Body of pancreas (tissue), 4 donors: Measurements from ENCODE around the gene RPL13. TPM values are rescaled to one million over a fixed set of nuclear protein-coding genes. Genes with fewer than 3 reads are reported as not detected.

ENCODE experiments used
- ATAC-seq: fragments of 150-250 bp; one replicate; pipeline ENCODE4 v1.9.1; 2016
- DNase-seq, 4 donors: peaks; one replicate each; pipeline ENCODE4 v3.0.0-alpha.2; 2019
- H3K27ac ChIP-seq, 4 donors: fragments of 200-600 bp; sonication (generic); 1 replicate in 3 of 4; 2 replicates in 1 of 4; pipeline versions ENCODE4 v1.5.1 to v1.6.1; 2016 to 2019; ENCODE audit warnings: mild to moderate bottlenecking in 1 of 4, mixed read lengths in 1 of 4, moderate library complexity in 1 of 4
- H3K27me3 ChIP-seq, 2 donors: fragments of 200-600 bp; sonication (generic); one replicate each; pipeline ENCODE4 v1.6.0; 2016; ENCODE audit warnings: mild to moderate bottlenecking in 1 of 2
- H3K36me3 ChIP-seq, 2 donors: fragments of 200-600 bp; sonication (generic); replicated peaks in 1 of 2; 2 replicates each; pipeline ENCODE4 v1.5.1; 2016; ENCODE audit warnings: low read depth in 2 of 2; ENCODE audit not compliant: insufficient read depth in 1 of 2
- H3K4me1 ChIP-seq: fragments of 200-600 bp; sonication (generic); one replicate; pipeline ENCODE4 v1.6.0; 2016
- H3K4me3 ChIP-seq, 2 donors: fragments of 200-600 bp; sonication (generic); 1 replicate in 1 of 2; 2 replicates in 1 of 2; pipeline ENCODE4 v1.5.1; 2016 to 2019
- H3K9me3 ChIP-seq, 3 donors: fragments of 200-600 bp; sonication (generic); 1 replicate in 2 of 3; 2 replicates in 1 of 3; pipeline ENCODE4 v1.5.1; 2016
- CTCF ChIP-seq, 7 experiments: fragments of 450-650 bp in 4 of 7; fragments of 200-600 bp in 3 of 7; sonication (generic) in 3 of 7; IDR thresholded peaks; one replicate each; pipeline ENCODE4 v1.5.1; 2016 to 2019; ENCODE audit warnings: antibody characterized with exemption in 7 of 7
- POLR2A ChIP-seq, 3 donors: fragments of 450-650 bp; IDR thresholded peaks; one replicate each; pipeline ENCODE4 v1.6.1; 2016; ENCODE audit warnings: antibody characterized with exemption in 3 of 3, mild to moderate bottlenecking in 2 of 3
- WGBS, 2 donors: methylation state at CpG; one replicate each; pipeline ENCODE4 v1.1.5; 2017; 5-methylcytosine and 5-hydroxymethylcytosine counted together
- intact Hi-C: fragments of 100-400 bp; cut with DNase I; formaldehyde crosslinking; loops from one replicate; pipeline ENCODE4 v1.15.1; 2023
- total RNA-seq, 2 donors: library from RNA; depleted of rRNA; stranded (reverse); fragments of >200 nt; gene quantifications; one replicate each; pipeline ENCODE4 v1.1.0, GENCODE V29; 2016

RPL13 gene
- total RNA-seq, 2 donors from 2014 or later, result 3,820 to 5,570 TPM

- Histone ChIP-seq H3K9me3 (no peaks in the 10 kb centered on the region), H3K36me3 (peaks cover 0 to 11% of the 10 kb centered on the region in 2 donors), H3K4me3 (no peak overlapping the region), H3K27me3 (no peaks in the 10 kb centered on the region), H3K27ac (no peak overlapping the region), H3K4me1 (peaks cover 2% of the 10 kb centered on the region)
- intact Hi-C loops, result no loop called here
- TF ChIP-seq POLR2A (IDR thresholded peaks at IDR 0.05) (no peak), CTCF (IDR thresholded peaks at IDR 0.05) (no peak)
- no peak for DNase-seq
- no peak for ATAC-seq
- 94 to 97% methylated on average over 10 to 11 of the region's 12 CpGs for WGBS, 2 donors
Observed at GRCh38 chr16:89554343-89554742, 6.1 kb upstream of the RPL13 start.

GRCh38 chr16:89555265-89555664 is 5.2 kb upstream of the RPL13 start:
- peaks cover 0 to 11% of the 10 kb centered on the region in 2 donors for H3K36me3 ChIP-seq
- WGBS, 2 donors, result 92 to 94% methylated on average over 2 to 16 of the region's 16 CpGs
- no peak for DNase-seq
- no peak for TF ChIP-seq CTCF (IDR thresholded peaks at IDR 0.05)
- H3K27ac ChIP-seq, result no peak overlapping the region
- H3K4me1 ChIP-seq, result peaks cover 9% of the 10 kb centered on the region
- H3K4me3 ChIP-seq, result no peak overlapping the region
- H3K9me3 ChIP-seq, result no peaks in the 10 kb centered on the region
- H3K27me3 ChIP-seq, result no peaks in the 10 kb centered on the region
- no peak for ATAC-seq
- intact Hi-C loops, result no loop called here

GRCh38 chr16:89555780-89556179 is 4.7 kb upstream of the RPL13 start:
- Histone ChIP-seq H3K9me3 (no peaks in the 10 kb centered on the region), H3K27ac (no peak overlapping the region), H3K36me3 (peaks cover 0 to 11% of the 10 kb centered on the region in 2 donors), H3K27me3 (no peaks in the 10 kb centered on the region), H3K4me3 (no peak overlapping the region), H3K4me1 (peaks cover 9% of the 10 kb centered on the region)
- intact Hi-C loops, result no loop called here
- TF ChIP-seq POLR2A (IDR thresholded peaks at IDR 0.05) (no peak), CTCF (IDR thresholded peaks at IDR 0.05) (no peak)
- ATAC-seq (no peak), DNase-seq (no peak)
- WGBS, 2 donors, result 86 to 93% methylated on average over 7 to 13 of the region's 13 CpGs

GRCh38 chr16:89556750-89557689 is 3.5 kb upstream of the RPL13 start:
- intact Hi-C loops, result no loop called here
- 64 to 71% methylated on average over 26 to 34 of the region's 34 CpGs for WGBS, 2 donors
- Histone ChIP-seq H3K4me3 (no peak overlapping the region), H3K36me3 (peaks cover 0 to 5% of the 10 kb centered on the region in 2 donors), H3K9me3 (no peaks in the 10 kb centered on the region), H3K27ac (no peak overlapping the region), H3K4me1 (peaks cover 18% of the 10 kb centered on the region), H3K27me3 (no peaks in the 10 kb centered on the region)
- peak; percentile 73 to 83 (median 80) for DNase-seq
- TF ChIP-seq POLR2A (IDR thresholded peaks at IDR 0.05) (no peak), CTCF (IDR thresholded peaks at IDR 0.05) (peak; percentile 42 to 70 (median 63))
- ATAC-seq, result peak; percentile 20
